Measurements from ENCODE around the gene CYP4F3. TPM values are rescaled to one million over a fixed set of nuclear protein-coding genes. Genes with fewer than 3 reads are reported as not detected.
"Not testable (repeated sequence)": the region's sequence is repeated elsewhere in the genome, so short reads cannot be mapped to it uniquely, and the experiment has no call there.

CYP4F3 gene, protein sequence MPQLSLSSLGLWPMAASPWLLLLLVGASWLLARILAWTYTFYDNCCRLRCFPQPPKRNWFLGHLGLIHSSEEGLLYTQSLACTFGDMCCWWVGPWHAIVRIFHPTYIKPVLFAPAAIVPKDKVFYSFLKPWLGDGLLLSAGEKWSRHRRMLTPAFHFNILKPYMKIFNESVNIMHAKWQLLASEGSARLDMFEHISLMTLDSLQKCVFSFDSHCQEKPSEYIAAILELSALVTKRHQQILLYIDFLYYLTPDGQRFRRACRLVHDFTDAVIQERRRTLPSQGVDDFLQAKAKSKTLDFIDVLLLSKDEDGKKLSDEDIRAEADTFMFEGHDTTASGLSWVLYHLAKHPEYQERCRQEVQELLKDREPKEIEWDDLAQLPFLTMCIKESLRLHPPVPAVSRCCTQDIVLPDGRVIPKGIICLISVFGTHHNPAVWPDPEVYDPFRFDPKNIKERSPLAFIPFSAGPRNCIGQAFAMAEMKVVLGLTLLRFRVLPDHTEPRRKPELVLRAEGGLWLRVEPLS
- total RNA-seq: 1 to 10 TPM; 6.3 to 9.7 (median 8.4) TPM

DNA sequence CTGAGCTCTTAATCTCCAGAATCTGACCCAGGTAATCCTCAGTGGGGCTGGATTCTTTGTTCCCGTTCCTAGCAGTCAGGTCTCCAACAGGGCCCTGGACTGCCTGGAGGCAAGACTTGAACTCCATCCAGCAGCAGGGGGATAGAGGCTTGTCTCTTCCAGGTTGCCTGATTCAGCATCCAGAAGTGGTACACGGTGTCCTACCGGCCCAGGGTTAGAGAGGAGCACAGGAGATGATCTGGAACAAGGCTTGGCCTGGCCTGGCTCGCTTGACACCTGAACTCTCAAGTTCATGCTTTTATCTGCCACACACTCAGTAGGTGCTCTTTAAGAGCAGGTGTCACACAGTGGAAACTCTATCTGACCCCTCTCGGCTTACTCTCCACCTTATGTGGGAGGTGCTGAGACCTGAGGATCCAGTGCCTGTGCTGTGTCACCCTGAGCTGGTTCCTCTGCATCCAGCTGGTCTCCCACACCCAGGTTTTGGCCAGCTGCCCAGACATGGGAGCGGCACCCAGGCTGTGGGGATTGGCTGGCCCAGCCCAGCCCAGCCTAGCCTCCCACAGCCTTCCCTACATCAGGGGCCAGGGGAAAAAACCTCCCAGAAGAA lies at the start of gene CYP4F3:
TSS of gene CYP4F3 (plus strand) at position 604 of the 610 bp plus-strand sequence. CDS start 519 bp downstream, outside the sequence.
- intact Hi-C loops (cut with DNase I; ENCODE audit: low total_unique reads): no loop called here
- WGBS, 2 donors: 31 to 33% methylated on average over 5 to 6 of the region's 6 CpGs
- peak; percentile 74 to 92 for DNase-seq (ENCODE audit: low spot score in 2 of 2)
- TF ChIP-seq POLR2A (IDR thresholded peaks at IDR 0.05): no peak
- TF ChIP-seq, protein P1, sequence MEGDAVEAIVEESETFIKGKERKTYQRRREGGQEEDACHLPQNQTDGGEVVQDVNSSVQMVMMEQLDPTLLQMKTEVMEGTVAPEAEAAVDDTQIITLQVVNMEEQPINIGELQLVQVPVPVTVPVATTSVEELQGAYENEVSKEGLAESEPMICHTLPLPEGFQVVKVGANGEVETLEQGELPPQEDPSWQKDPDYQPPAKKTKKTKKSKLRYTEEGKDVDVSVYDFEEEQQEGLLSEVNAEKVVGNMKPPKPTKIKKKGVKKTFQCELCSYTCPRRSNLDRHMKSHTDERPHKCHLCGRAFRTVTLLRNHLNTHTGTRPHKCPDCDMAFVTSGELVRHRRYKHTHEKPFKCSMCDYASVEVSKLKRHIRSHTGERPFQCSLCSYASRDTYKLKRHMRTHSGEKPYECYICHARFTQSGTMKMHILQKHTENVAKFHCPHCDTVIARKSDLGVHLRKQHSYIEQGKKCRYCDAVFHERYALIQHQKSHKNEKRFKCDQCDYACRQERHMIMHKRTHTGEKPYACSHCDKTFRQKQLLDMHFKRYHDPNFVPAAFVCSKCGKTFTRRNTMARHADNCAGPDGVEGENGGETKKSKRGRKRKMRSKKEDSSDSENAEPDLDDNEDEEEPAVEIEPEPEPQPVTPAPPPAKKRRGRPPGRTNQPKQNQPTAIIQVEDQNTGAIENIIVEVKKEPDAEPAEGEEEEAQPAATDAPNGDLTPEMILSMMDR (IDR thresholded peaks at IDR 0.05): no peak
- H3K4me3 ChIP-seq (ENCODE audit: low read depth, poor library complexity, severe bottlenecking): no peak within 1 kb of the TSS

DNA sequence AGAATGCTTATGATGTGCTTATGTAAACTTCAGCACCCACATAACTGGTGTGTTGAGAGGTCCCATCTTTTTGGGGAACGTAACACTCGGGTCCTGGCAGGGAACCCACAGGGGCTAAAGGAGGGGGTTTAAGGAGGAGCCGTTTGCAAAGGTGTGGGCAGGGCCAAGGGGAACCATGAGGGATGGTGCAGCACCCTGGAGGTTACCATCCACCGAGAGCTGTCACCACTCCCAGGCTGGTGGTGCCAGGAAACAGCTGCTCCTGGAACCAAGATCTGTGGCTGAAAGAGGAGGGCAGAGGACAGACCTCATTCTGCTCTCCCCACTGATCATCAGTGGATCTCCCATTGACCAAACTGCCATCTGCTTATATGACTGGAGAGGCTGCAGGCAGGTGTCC lies 48.9 kb upstream of the CYP4F3 start:
- intact Hi-C loops (cut with DNase I; ENCODE audit: low total_unique reads): no loop called here
- 70% methylated on average over 4 of the region's 4 CpGs for WGBS, 2 donors
- peak in 1 of 2 donors; percentile 29 for DNase-seq (ENCODE audit: low spot score in 2 of 2)
- no peak overlapping the region for H3K4me3 ChIP-seq (ENCODE audit: low read depth, poor library complexity, severe bottlenecking)
- TF ChIP-seq, protein P1 (IDR thresholded peaks at IDR 0.05): no peak
- no peak for TF ChIP-seq POLR2A (IDR thresholded peaks at IDR 0.05)

DNA sequence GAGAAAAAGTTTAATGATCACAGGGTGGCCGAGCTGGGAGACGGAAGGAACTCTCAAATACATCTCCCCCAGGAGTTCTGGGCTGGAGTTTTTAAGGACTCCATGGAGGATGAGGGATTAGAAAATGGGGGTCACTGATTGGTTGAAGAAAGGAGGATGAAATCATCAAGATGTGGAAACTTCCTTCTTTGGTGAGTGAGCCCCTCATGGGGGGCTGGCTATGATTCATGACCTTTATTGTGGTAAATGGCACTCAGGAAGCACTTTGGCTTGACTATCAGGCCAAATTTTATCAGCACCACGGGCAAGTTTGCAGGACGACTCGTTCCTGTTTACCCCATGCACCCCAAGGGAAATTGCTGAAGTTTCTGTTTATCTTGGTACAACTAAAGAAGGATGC lies 48.2 kb upstream of the CYP4F3 start:
- 39% methylated on average over 5 of the region's 5 CpGs for WGBS, 2 donors
- intact Hi-C loops (cut with DNase I; ENCODE audit: low total_unique reads); H3K4me3 ChIP-seq (ENCODE audit: low read depth, poor library complexity, severe bottlenecking); DNase-seq (ENCODE audit: low spot score in 2 of 2): not testable (repeated sequence)

DNA sequence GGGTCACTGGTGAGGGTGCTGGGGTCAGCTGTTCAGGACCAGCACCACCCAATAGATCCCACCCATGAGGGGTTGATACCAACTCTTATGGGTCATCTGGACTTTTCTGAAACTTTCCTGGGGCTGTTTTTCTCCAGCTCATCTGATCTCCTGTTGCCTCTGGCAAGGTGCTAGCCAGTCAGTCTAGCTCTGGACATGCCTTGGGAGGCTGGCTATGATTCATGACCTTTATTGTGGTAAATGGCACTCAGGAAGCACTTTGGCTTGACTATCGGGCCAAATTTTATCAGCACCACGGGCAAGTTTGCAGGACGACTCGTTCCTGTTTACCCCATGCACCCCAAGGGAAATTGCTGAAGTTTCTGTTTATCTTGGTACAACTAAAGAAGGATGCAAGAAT lies 46.9 kb upstream of the CYP4F3 start:
- peak in 1 of 2 donors; percentile 48 for DNase-seq (ENCODE audit: low spot score in 2 of 2)
- 57 to 63% methylated on average over 4 of the region's 4 CpGs for WGBS, 2 donors
- intact Hi-C loops (cut with DNase I; ENCODE audit: low total_unique reads); H3K4me3 ChIP-seq (ENCODE audit: low read depth, poor library complexity, severe bottlenecking): not testable (repeated sequence)

DNA sequence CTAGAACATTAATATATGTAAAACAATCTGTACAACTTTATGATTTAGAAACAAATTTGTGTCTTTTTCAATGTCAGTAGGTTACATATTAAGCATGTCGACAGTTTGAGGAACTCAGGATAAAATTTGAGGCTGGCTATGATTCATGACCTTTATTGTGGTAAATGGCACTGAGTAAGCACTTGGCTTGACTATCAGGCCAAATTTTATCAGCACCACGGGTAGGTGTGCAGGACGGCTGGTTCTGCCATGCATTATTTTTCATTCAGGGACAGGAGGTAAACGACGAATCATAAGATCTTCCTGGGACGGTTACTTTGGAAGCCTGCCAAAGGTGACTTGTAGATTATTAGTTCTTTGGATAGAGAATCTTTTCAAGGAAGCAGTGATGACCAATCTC lies 45.6 kb upstream of the CYP4F3 start:
- WGBS, 2 donors: 22 to 31% methylated on average over 6 of the region's 6 CpGs
- DNase-seq (ENCODE audit: low spot score in 2 of 2): peak; percentile 5 to 17
- no peak for TF ChIP-seq POLR2A (IDR thresholded peaks at IDR 0.05)
- TF ChIP-seq, protein P1 (IDR thresholded peaks at IDR 0.05): no peak
- no peak overlapping the region for H3K4me3 ChIP-seq (ENCODE audit: low read depth, poor library complexity, severe bottlenecking)
- intact Hi-C loops (cut with DNase I; ENCODE audit: low total_unique reads): no loop called here

DNA sequence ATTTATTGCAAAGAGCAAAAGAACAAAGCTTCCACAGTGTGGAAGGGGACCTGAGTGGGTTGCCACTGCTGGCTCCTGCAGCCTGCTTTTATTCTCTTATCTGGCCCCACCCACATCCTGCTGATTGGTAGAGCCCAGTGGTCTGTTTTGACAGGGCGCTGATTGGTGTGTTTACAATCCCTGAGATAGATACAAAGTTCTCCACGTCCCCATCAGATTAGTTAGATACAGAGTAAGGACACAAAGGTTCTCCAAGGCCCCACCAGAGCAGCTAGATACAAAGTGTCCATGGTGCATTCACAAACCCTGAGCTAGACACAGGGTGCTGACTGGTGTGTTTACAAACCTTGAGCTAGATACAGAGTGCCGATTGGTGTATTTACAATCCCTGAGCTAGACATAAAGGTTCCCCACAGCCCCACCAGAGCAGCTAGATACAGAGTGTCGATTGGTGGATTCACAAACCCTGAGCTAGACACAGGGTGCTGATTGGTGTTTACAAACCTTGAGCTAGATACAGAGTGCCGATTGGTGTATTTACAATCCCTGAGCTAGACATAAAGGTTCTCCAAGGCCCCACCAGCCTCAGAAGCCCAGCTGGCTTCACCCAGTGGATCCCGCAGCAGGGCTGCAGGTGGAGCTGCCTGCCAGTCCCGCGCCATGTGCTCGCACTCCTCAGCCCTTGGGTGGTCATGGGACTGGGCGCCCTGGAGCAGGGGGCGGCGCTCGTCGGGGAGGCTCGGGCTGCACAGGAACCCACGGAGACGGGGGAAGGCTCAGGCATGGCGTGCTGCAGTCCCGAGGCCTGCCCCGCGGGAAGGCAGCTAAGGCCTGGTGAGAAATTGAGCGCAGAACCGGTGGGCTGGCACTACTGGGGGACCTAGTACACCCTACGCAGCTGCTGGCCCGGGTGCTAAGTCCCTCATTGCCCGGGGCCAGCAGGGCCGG lies 32.4 kb upstream of the CYP4F3 start:
- DNase-seq (ENCODE audit: low spot score in 2 of 2): peak in 1 of 2 donors; percentile 67
- WGBS, 2 donors: 88 to 89% methylated on average over 10 to 27 of the region's 27 CpGs
- intact Hi-C loops (cut with DNase I; ENCODE audit: low total_unique reads); H3K4me3 ChIP-seq (ENCODE audit: low read depth, poor library complexity, severe bottlenecking): not testable (repeated sequence)

All from lower leg skin (tissue), 4 donors.